B cell (primary cell): ENCODE results near the gene ZNF724.

Experiments
- CTCF ChIP-seq: fragments of 200-600 bp; IDR thresholded peaks from one replicate; pipeline ENCODE4 v1.8.0; 2022; ENCODE audit warnings: antibody characterized with exemption, mild to moderate bottlenecking
- EZH2 ChIP-seq: IDR thresholded peaks from 2 replicates; pipeline ENCODE4 v1.6.1; 2012; ENCODE audit warnings: borderline replicate concordance, low read depth, mild to moderate bottlenecking, moderate library complexity, low read length; ENCODE audit not compliant: insufficient read depth, poor library complexity, severe bottlenecking

- no peak for TF ChIP-seq CTCF
- no peak for TF ChIP-seq EZH2
Observed at GRCh38 chr19:23241419-23241818, 8.8 kb downstream of the ZNF724 start.
